ENCODE measurements around the gene PRKCB. TPM values are rescaled to one million over a fixed set of nuclear protein-coding genes. Genes with fewer than 3 reads are reported as not detected.

PRKCB gene
- total RNA-seq, 1 donor from 2014 or later, result 0.69 TPM

GRCh38 chr16:24163935-24164334, 328.2 kb downstream of the PRKCB start:
- H3K36me3 Mint-ChIP-seq (ENCODE audit: unreplicated experiment), result no peaks in the 10 kb centered on the region
- H3K4me1 Mint-ChIP-seq (ENCODE audit: low read depth, unreplicated experiment), result peaks cover 7% of the 10 kb centered on the region
- H3K9me3 Mint-ChIP-seq (ENCODE audit: unreplicated experiment), result no peaks in the 10 kb centered on the region
- no peak overlapping the region for H3K4me3 Mint-ChIP-seq (ENCODE audit: unreplicated experiment)
- no peak for TF ChIP-seq CTCF (IDR thresholded peaks at IDR 0.05; ENCODE audit: partially characterized antibody, unreplicated experiment)
- H3K27me3 Mint-ChIP-seq (ENCODE audit: unreplicated experiment), result no peaks in the 10 kb centered on the region
- DNase-seq, result no peak
- no peak overlapping the region for H3K27ac Mint-ChIP-seq (ENCODE audit: unreplicated experiment)

GRCh38 chr16:24164416-24164815, 328.6 kb downstream of the PRKCB start:
- no peak for TF ChIP-seq CTCF (IDR thresholded peaks at IDR 0.05; ENCODE audit: partially characterized antibody, unreplicated experiment)
- H3K4me3 Mint-ChIP-seq (ENCODE audit: unreplicated experiment), result no peak overlapping the region
- peaks cover 7% of the 10 kb centered on the region for H3K4me1 Mint-ChIP-seq (ENCODE audit: low read depth, unreplicated experiment)
- no peak overlapping the region for H3K27ac Mint-ChIP-seq (ENCODE audit: unreplicated experiment)
- no peaks in the 10 kb centered on the region for H3K27me3 Mint-ChIP-seq (ENCODE audit: unreplicated experiment)
- no peaks in the 10 kb centered on the region for H3K9me3 Mint-ChIP-seq (ENCODE audit: unreplicated experiment)
- no peaks in the 10 kb centered on the region for H3K36me3 Mint-ChIP-seq (ENCODE audit: unreplicated experiment)
- no peak for DNase-seq

GRCh38 chr16:24165273-24165672, 329.5 kb downstream of the PRKCB start:
- no peak for DNase-seq
- no peaks in the 10 kb centered on the region for H3K36me3 Mint-ChIP-seq (ENCODE audit: unreplicated experiment)
- peak; percentile 16 for TF ChIP-seq CTCF (IDR thresholded peaks at IDR 0.05; ENCODE audit: partially characterized antibody, unreplicated experiment)
- H3K27me3 Mint-ChIP-seq (ENCODE audit: unreplicated experiment), result no peaks in the 10 kb centered on the region
- no peak overlapping the region for H3K27ac Mint-ChIP-seq (ENCODE audit: unreplicated experiment)
- H3K4me1 Mint-ChIP-seq (ENCODE audit: low read depth, unreplicated experiment), result peaks cover 7% of the 10 kb centered on the region
- no peak overlapping the region for H3K4me3 Mint-ChIP-seq (ENCODE audit: unreplicated experiment)
- H3K9me3 Mint-ChIP-seq (ENCODE audit: unreplicated experiment), result no peaks in the 10 kb centered on the region

- no peak overlapping the region for H3K27ac Mint-ChIP-seq (ENCODE audit: unreplicated experiment)
- no peaks in the 10 kb centered on the region for H3K27me3 Mint-ChIP-seq (ENCODE audit: unreplicated experiment)
- no peak for DNase-seq
- no peaks in the 10 kb centered on the region for H3K9me3 Mint-ChIP-seq (ENCODE audit: unreplicated experiment)
- no peak for TF ChIP-seq CTCF (IDR thresholded peaks at IDR 0.05; ENCODE audit: partially characterized antibody, unreplicated experiment)
- H3K36me3 Mint-ChIP-seq (ENCODE audit: unreplicated experiment), result no peaks in the 10 kb centered on the region
- H3K4me1 Mint-ChIP-seq (ENCODE audit: low read depth, unreplicated experiment), result peaks cover 7% of the 10 kb centered on the region
- H3K4me3 Mint-ChIP-seq (ENCODE audit: unreplicated experiment), result no peak overlapping the region
Observed at GRCh38 chr16:24166661-24167528, 331.1 kb downstream of the PRKCB start.

GRCh38 chr16:24168856-24169255, 333.1 kb downstream of the PRKCB start:
- no peaks in the 10 kb centered on the region for H3K36me3 Mint-ChIP-seq (ENCODE audit: unreplicated experiment)
- H3K27me3 Mint-ChIP-seq (ENCODE audit: unreplicated experiment), result no peaks in the 10 kb centered on the region
- no peak for DNase-seq
- peaks cover 3% of the 10 kb centered on the region for H3K4me1 Mint-ChIP-seq (ENCODE audit: low read depth, unreplicated experiment)
- H3K4me3 Mint-ChIP-seq (ENCODE audit: unreplicated experiment), result no peak overlapping the region
- no peaks in the 10 kb centered on the region for H3K9me3 Mint-ChIP-seq (ENCODE audit: unreplicated experiment)
- no peak for TF ChIP-seq CTCF (IDR thresholded peaks at IDR 0.05; ENCODE audit: partially characterized antibody, unreplicated experiment)
- no peak overlapping the region for H3K27ac Mint-ChIP-seq (ENCODE audit: unreplicated experiment)
